Small intestine (tissue), 7 donors: ENCODE data around the gene AKAP6. TPM values are rescaled to one million over a fixed set of nuclear protein-coding genes. Genes with fewer than 3 reads are reported as not detected.

Source experiments
- DNase-seq, 2 donors: peaks; one replicate each; pipeline versions ENCODE4 v3.0.0 to v3.0.0-alpha.2; 2013
- FAIRE-seq: peaks from 2 replicates; lab custom pipeline; 2012; peaks lifted over from hg19 to GRCh38; lab: Jason Lieb, UNC
- H3K27ac ChIP-seq, 3 donors: one replicate each; pipeline ENCODE4 v1.5.1; 2013; ENCODE audit warnings: low read length in 2 of 3, mild to moderate bottlenecking in 2 of 3, control low read depth in 1 of 3, inconsistent platforms in 1 of 3, low read depth in 1 of 3, moderate library complexity in 1 of 3
- H3K27me3 ChIP-seq, 3 donors: one replicate each; pipeline ENCODE4 v1.6.1; 2013; ENCODE audit warnings: low read length in 3 of 3, inconsistent platforms in 1 of 3; ENCODE audit not compliant: control insufficient read depth in 3 of 3, insufficient read depth in 3 of 3
- H3K36me3 ChIP-seq, 3 donors: one replicate each; pipeline ENCODE4 v1.6.1; 2013; ENCODE audit warnings: low read length in 3 of 3, inconsistent platforms in 1 of 3, low read depth in 1 of 3, mild to moderate bottlenecking in 1 of 3, moderate library complexity in 1 of 3; ENCODE audit not compliant: control insufficient read depth in 3 of 3, insufficient read depth in 2 of 3
- H3K4me1 ChIP-seq, 3 donors: one replicate each; pipeline ENCODE4 v1.6.1; 2013; ENCODE audit warnings: low read length in 2 of 3, inconsistent platforms in 1 of 3, low read depth in 1 of 3, mild to moderate bottlenecking in 1 of 3, moderate library complexity in 1 of 3; ENCODE audit not compliant: control insufficient read depth in 3 of 3, insufficient read depth in 2 of 3
- H3K4me3 ChIP-seq, 3 donors: one replicate each; pipeline ENCODE4 v1.5.1; 2013; ENCODE audit warnings: low read length in 3 of 3, control low read depth in 1 of 3, inconsistent platforms in 1 of 3, low read depth in 1 of 3, mild to moderate bottlenecking in 1 of 3, moderate library complexity in 1 of 3
- H3K9me3 ChIP-seq, 2 donors: one replicate each; pipeline ENCODE4 v1.6.1; 2013; ENCODE audit warnings: low read depth in 1 of 2, low read length in 1 of 2; ENCODE audit not compliant: control insufficient read depth in 2 of 2, insufficient read depth in 1 of 2
- WGBS, 3 donors: extraction: QIAGEN DNeasy Blood & Tissue Kit; methylation state at CpG; one replicate each; pipeline ENCODE4 v1.1.7; 2013; 5-methylcytosine and 5-hydroxymethylcytosine counted together
- polyA plus RNA-seq, 4 donors: library from polyadenylated mRNA; stranded (reverse) in 3 of 4; unstranded in 1 of 4; fragments of 200-250 nt in 3 of 4; fragments of 120-200 nt in 1 of 4; gene quantifications; one replicate each; pipeline versions ENCODE4 v1.2.1 to v1.2.3, GENCODE V29; 2013
- donor health status: healthy with polysubstance abuse.
- donor health status: control.
- donor health status: control.
- donor health status: Bipolar disorder and iron deficiency.
- donor health status: healthy.

Gene AKAP6
- polyA plus RNA-seq, 4 donors = 0.45 to 3.6 (median 0.96) TPM

- no peak overlapping the region for H3K27ac ChIP-seq
- no peaks in the 10 kb centered on the region for H3K27me3 ChIP-seq
- 81 to 87% (median 82%) methylated on average over 4 of the region's 4 CpGs for WGBS, 3 donors
- H3K4me3 ChIP-seq = no peak overlapping the region
- no peaks in the 10 kb centered on the region for H3K9me3 ChIP-seq
- DNase-seq (no peak), FAIRE-seq (no peak)
- no peaks in the 10 kb centered on the region for H3K36me3 ChIP-seq
- H3K4me1 ChIP-seq = peaks cover 0 to 4% (median 2%) of the 10 kb centered on the region in 3 donors
Measured at GRCh38 chr14:32471181-32471580, 142.1 kb downstream of the AKAP6 start.

GRCh38 chr14:32472076-32472475, 143.0 kb downstream of the AKAP6 start:
- Histone ChIP-seq H3K27ac (no peak overlapping the region), H3K4me3 (no peak overlapping the region), H3K27me3 (no peaks in the 10 kb centered on the region), H3K36me3 (no peaks in the 10 kb centered on the region), H3K9me3 (no peaks in the 10 kb centered on the region), H3K4me1 (peaks cover 0 to 4% (median 2%) of the 10 kb centered on the region in 3 donors)
- WGBS, 3 donors = 93 to 100% (median 96%) methylated on average over 1 of the region's 1 CpG
- DNase-seq (no peak), FAIRE-seq (no peak)

- H3K4me3 ChIP-seq = no peak overlapping the region
- FAIRE-seq (no peak), DNase-seq (peak in 1 of 2 donors; percentile 10)
- no peaks in the 10 kb centered on the region for H3K27me3 ChIP-seq
- no peak overlapping the region for H3K27ac ChIP-seq
- whole genome bisulfite sequencing, 3 donors = 43 to 47% (median 45%) methylated on average over 4 of the region's 4 CpGs
- H3K4me1 ChIP-seq = peaks cover 0 to 4% (median 2%) of the 10 kb centered on the region in 3 donors
- no peaks in the 10 kb centered on the region for H3K36me3 ChIP-seq
- H3K9me3 ChIP-seq = no peaks in the 10 kb centered on the region
Measured at GRCh38 chr14:32472512-32473463, 143.7 kb downstream of the AKAP6 start.

GRCh38 chr14:32473464-32473855, 144.4 kb downstream of the AKAP6 start:
- no peak overlapping the region for H3K4me3 ChIP-seq
- WGBS, 3 donors = 21 to 43% (median 21%) methylated on average over 3 of the region's 3 CpGs
- H3K27ac ChIP-seq = no peak overlapping the region
- H3K27me3 ChIP-seq = no peaks in the 10 kb centered on the region
- peaks cover 0 to 4% (median 2%) of the 10 kb centered on the region in 3 donors for H3K4me1 ChIP-seq
- peak; percentile 37 to 56 for DNase-seq
- H3K9me3 ChIP-seq = no peaks in the 10 kb centered on the region
- FAIRE-seq = no peak
- no peaks in the 10 kb centered on the region for H3K36me3 ChIP-seq

- no peaks in the 10 kb centered on the region for H3K9me3 ChIP-seq
- no peaks in the 10 kb centered on the region for H3K27me3 ChIP-seq
- H3K4me3 ChIP-seq = no peak overlapping the region
- 68 to 76% (median 73%) methylated on average over 5 of the region's 5 CpGs for WGBS, 3 donors
- H3K27ac ChIP-seq = no peak overlapping the region
- FAIRE-seq (no peak), DNase-seq (no peak)
- no peaks in the 10 kb centered on the region for H3K36me3 ChIP-seq
- peaks cover 0 to 4% (median 2%) of the 10 kb centered on the region in 3 donors for H3K4me1 ChIP-seq
Measured at GRCh38 chr14:32474478-32475195, 145.5 kb downstream of the AKAP6 start.

- no peak for DNase-seq
- Histone ChIP-seq H3K36me3 (no peaks in the 10 kb centered on the region), H3K27me3 (no peaks in the 10 kb centered on the region), H3K9me3 (no peaks in the 10 kb centered on the region), H3K4me1 (peaks cover 0 to 4% (median 2%) of the 10 kb centered on the region in 3 donors), H3K27ac (no peak overlapping the region), H3K4me3 (no peak overlapping the region)
- whole genome bisulfite sequencing, 3 donors = 70 to 76% (median 70%) methylated on average over 4 of the region's 4 CpGs
- no peak for FAIRE-seq
Measured at GRCh38 chr14:32476532-32476931, 147.4 kb downstream of the AKAP6 start.

- no peak overlapping the region for H3K27ac ChIP-seq
- 84 to 96% (median 90%) methylated on average over 3 of the region's 3 CpGs for WGBS, 3 donors
- no peak for FAIRE-seq
- H3K36me3 ChIP-seq = no peaks in the 10 kb centered on the region
- no peak overlapping the region for H3K4me3 ChIP-seq
- peaks cover 0 to 4% (median 2%) of the 10 kb centered on the region in 3 donors for H3K4me1 ChIP-seq
- DNase-seq = no peak
- no peaks in the 10 kb centered on the region for H3K9me3 ChIP-seq
- H3K27me3 ChIP-seq = no peaks in the 10 kb centered on the region
Measured at GRCh38 chr14:32477396-32477795, 148.3 kb downstream of the AKAP6 start.

GRCh38 chr14:32478050-32478449, 149.0 kb downstream of the AKAP6 start:
- no peak for FAIRE-seq

More at GRCh38 chr14:32478050-32478449, 149.0 kb downstream of the AKAP6 start:
- Histone ChIP-seq H3K4me3 (no peak overlapping the region), H3K4me1 (peaks cover 0 to 4% (median 0%) of the 10 kb centered on the region in 3 donors), H3K27ac (no peak overlapping the region), H3K27me3 (no peaks in the 10 kb centered on the region), H3K9me3 (no peaks in the 10 kb centered on the region), H3K36me3 (no peaks in the 10 kb centered on the region)
- WGBS, 3 donors = 86 to 90% (median 88%) methylated on average over 3 of the region's 3 CpGs
- no peak for DNase-seq
